Fibroblast of pulmonary artery (primary cell): ENCODE data around the gene D2HGDH.
A peak's percentile ranks its signal among the peaks of the same experiment; 100 is the strongest.

Experiments used
- DNase-seq: peaks from one replicate; pipeline ENCODE4 v3.0.0-alpha.2; 2010; ENCODE audit warnings: low read depth
- H3K4me3 ChIP-seq: replicated peaks from 2 replicates; pipeline ENCODE4 v1.5.1; 2011; ENCODE audit warnings: low read depth, mild to moderate bottlenecking, control low read depth, low read length, moderate library complexity
- CTCF ChIP-seq: IDR thresholded peaks from 2 replicates; pipeline ENCODE4 v1.5.1; 2011; ENCODE audit warnings: mild to moderate bottlenecking, control low read depth, low read length, inconsistent platforms; ENCODE audit errors: missing control alignments

Gene D2HGDH

GRCh38 chr2:241773511-241774418 lies 39.3 kb downstream of the D2HGDH start:
- DNase-seq, result no peak
- TF ChIP-seq CTCF, result no peak
- H3K4me3 ChIP-seq, result no peak overlapping the region

- H3K4me3 ChIP-seq, result no peak overlapping the region
- DNase-seq, result peak; percentile 41
- TF ChIP-seq CTCF, result no peak
Observed at GRCh38 chr2:241774419-241775222, 40.2 kb downstream of the D2HGDH start.

- DNase-seq, result no peak
- TF ChIP-seq CTCF, result no peak
- H3K4me3 ChIP-seq, result no peak overlapping the region
Observed at GRCh38 chr2:241775223-241776177, 41.1 kb downstream of the D2HGDH start.

GRCh38 chr2:241776336-241777169 lies 42.1 kb downstream of the D2HGDH start, which contains the start of gene GAL3ST2:
Gene GAL3ST2 (plus strand): TSS chr2:241776822. CDS start chr2:241776956, 134 bp downstream.
- no peak for TF ChIP-seq CTCF
- DNase-seq, result no peak

GRCh38 chr2:241777170-241777685 lies 42.8 kb downstream of the D2HGDH start:
- H3K4me3 ChIP-seq, result no peak overlapping the region
- TF ChIP-seq CTCF, result no peak
- no peak for DNase-seq

More at GRCh38 chr2:241776336-241777169, 42.1 kb downstream of the D2HGDH start, which contains the start of gene GAL3ST2:
- no peak within 1 kb of the TSS for H3K4me3 ChIP-seq
